Fibroblast of skin of right biceps (primary cell): ENCODE results near the gene ECSIT.
A peak's percentile ranks its signal among the peaks of the same experiment; 100 is the strongest.

Experiments used
- DNase-seq: peaks from one replicate; pipeline ENCODE4 v3.0.0-alpha.2; 2013

Gene ECSIT

DNA sequence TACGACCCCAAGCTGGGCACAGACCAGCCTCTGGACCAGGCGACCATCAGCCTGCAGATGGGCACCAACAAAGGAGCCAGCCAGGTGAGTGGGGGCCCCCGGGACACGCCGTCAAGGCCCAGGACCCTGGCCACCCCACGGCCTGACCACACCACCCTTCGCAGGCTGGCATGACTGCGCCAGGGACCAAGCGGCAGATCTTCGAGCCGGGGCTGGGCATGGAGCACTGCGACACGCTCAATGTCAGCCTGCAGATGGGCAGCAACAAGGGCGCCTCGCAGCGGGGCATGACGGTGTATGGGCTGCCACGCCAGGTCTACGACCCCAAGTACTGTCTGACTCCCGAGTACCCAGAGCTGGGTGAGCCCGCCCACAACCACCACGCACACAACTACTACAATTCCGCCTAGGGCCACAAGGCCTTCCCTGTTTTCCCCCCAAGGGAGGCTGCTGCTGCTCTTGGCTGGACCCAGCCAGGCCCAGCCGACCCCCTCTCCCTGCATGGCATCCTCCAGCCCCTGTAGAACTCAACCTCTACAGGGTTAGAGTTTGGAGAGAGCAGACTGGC is 20.5 kb upstream of the ECSIT start:
- DNase-seq = no peak

- DNase-seq = no peak
These were observed 19.2 kb upstream of the ECSIT start for GRCh38 chr19:11547929-11548700.

DNA sequence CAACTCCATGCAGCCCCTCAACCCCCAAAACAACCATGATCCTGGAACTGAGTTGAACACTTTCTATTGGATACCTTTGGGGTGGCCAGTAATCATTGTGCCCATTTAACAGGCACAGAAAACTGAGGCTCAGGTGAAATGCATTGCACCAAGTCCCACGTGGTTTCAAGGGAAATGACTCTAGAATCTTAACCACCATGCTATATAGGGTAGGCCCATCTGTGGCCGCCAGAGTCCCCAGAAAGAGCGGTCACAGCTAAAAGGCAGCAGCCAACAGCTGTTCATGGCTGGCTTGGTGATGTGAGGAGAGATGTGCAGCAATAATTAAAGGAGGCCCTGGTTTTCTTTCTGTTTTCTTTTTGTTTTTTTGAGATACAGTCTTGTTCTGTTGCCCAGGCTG is 12.3 kb upstream of the ECSIT start:
- no peak for DNase-seq

GRCh38 chr19:11540645-11541044 is 11.7 kb upstream of the ECSIT start:
- peak; percentile 10 for DNase-seq

GRCh38 chr19:11539495-11540365 is 10.8 kb upstream of the ECSIT start:
- DNase-seq = peak; percentile 83

DNA sequence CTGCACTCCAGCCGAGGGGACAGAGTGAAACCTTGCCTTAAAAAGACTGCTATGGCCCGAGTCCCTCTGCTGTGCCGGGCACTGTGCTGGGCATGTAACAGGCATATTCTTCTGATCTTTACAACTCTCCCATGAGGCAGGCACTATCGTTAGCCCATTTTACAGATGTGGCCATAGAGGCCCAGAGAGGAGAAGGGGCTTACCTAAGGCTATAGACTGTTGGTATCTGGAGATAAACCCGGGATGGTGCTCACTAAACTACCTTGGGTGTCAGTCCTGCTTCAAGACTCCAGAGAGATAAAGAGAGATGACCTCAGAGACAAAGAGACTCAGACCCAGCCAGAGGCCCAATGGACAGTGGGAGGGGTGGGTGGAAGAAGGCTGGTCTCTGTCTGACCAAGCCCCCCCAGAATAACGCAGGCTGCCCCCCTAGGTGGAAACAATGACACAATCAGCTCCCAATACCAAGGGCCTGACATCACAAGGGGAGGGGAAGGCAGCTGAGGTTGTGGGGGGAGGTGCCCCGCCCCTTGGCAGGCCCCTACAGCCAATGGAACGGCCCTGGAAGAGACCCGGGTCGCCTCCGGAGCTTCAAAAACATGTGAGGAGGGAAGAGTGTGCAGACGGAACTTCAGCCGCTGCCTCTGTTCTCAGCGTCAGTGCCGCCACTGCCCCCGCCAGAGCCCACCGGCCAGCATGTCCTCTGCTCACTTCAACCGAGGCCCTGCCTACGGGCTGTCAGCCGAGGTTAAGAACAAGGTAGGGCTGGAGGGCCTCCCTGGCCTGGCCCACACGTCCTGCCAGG is 9.5 kb upstream of the ECSIT start, which contains the start of gene CNN1:
Gene CNN1 (plus strand): TSS at position 620 of the 805 bp plus-strand sequence. CDS start 77 bp downstream, at position 697.
- peak; percentile 96 for DNase-seq

DNA sequence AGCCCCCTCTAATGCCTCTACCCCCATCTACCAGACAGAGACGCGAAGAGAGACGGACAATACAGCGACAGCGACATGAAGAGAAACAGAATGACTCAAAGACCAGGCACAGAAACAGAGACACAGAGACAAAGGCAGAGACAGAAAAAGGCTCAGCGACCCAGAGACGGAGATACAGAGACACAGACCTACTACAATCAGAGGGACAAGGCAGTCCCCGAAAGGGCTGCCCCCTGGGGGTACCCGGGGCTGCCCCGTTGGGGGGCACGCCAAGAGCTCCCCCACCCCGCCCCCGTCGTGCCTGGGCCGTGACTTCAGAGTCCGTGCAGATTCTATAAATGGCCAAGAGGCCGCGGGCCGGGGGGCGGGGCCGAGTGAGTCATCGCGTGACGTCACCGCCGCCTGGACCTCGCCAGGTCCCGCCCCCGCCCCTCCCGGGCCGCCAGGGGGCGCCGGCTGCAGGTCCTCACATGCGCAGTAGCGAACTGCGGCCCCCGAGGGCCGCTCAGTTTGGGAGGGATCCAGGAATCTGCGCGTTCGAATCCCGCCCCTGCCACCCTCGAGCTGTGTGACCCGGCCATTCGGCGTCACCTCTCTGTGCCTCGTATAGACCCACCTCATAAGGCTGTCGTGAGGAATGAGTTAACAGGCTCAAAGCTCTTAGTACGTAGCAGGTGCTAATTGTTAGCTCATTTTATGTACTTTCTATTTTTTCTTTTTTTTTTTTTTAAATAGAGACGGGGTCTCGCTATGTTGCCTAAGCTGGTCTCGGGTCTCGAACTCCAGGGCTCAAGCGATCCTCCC is 7.1 kb upstream of the ECSIT start:
- peak; percentile 91 for DNase-seq

DNA sequence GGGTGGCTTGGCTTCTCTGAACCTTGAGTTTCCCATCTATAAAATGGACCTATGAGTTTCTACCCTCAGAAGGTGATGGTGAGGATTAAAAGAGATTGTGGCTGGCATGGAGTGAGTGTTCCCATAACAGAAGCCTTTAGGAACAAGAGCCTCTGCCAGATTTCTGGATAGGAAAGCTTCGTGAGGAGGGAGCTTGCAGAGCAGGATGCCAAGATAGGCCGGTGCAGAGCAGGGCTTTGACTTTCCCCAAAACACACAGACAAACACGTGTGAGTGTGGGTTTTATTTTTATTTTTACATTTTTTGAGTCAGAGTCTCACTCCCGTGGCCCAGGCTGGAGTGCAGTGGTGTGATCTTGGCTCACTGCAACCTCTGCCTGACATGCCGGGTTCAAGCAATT is 6.0 kb upstream of the ECSIT start:
- peak; percentile 31 for DNase-seq

- DNase-seq = no peak
These were observed 5.6 kb upstream of the ECSIT start for GRCh38 chr19:11534538-11534937.

- DNase-seq = peak; percentile 81
These were observed 1.5 kb upstream of the ECSIT start for GRCh38 chr19:11530432-11530831.

- no peak for DNase-seq
These were observed 9.8 kb downstream of the ECSIT start for GRCh38 chr19:11519138-11519537.

- no peak for DNase-seq
These were observed 15.0 kb downstream of the ECSIT start for GRCh38 chr19:11513946-11514345.

DNA sequence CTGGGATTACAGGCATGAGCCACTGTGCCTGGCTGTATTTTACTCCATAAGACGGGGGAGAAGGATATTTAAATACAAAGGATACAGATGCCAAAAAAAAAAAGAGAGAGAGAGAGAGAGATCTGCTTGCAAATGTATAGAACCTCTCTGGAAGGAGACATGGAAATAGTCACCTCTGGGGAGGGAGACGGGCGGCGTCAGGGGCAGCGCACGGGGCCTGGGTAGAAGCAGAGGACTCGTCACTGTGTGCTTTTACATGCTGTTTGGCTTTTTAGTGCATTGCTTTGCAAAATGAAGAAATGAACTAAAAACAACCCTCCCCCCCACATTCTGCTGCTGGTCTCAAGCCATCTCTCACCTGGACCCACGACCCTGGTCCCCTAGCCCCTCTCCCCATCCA is 18.5 kb downstream of the ECSIT start:
- DNase-seq = no peak

GRCh38 chr19:11507370-11508078 is 21.4 kb downstream of the ECSIT start:
- DNase-seq = no peak

DNA sequence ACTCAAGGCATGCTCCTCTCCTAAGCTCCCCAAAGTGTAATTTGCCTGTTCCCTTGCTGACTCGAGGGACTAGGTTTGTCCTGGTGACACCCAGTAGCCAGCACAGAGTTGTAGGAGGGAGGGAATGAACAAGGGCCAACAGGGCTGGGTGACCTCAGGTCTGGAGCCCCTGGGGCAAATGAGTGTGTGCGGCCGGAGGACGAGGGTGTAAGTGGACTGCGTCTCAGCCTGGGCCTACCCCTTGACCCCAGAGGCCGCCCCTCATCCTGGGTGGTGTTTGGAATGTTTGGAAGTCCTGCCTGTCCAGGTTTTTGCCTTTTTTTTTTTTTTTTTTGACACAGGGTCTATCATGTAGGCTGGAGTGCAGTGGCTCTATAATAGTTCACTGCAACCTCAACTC is 22.0 kb downstream of the ECSIT start:
- no peak for DNase-seq

DNA sequence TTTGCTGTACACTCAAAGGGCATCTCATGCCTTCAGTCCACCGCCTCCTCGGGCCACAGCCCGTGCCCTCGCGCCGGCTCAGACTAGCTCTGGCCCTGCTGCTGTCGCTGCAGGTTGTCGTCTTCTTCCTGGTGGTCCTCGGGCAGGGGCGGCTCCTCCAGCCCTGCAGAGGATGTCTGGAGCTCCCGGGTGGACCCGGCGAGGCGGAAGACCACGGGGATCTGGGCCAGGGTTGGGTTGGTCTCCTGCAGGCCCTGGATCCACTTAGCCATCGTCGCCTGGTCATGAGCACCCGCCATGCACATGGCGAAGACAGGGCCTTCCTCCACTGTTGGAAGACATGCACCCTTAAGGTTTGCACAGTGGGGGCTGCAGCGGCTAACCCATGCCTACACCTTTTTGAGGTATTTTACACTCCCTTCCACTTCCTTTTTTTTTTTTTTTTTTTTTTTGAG is 22.8 kb downstream of the ECSIT start:
- no peak for DNase-seq

DNA sequence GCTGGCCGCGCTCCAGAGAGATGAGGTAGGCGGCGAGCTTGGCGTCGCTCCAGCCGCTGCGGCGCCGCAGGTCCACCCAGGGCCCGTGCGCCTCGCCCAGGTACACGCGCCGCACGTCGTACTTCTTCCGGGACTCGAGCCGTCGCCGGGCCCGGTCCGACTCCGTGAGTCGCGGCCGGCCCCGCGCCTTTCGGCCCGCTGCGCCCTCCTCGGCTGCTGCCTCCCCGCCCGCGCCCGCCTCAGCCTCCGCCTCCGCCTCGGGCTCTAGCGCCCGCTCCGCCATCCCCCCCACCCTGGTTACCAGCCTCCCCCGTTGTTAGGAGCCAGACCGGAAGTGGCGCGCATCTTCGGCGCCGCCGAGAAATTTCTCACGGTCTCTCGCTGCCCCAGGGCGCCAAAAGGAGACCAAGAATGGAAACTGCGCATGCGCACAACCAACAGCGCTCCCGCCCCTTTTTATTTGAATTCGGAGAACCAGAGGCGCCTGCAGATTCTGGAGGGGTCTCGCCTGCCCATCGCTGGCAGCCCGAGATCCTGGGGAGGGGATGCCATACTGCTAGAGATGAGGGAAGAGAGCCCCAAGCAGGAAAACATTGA is 23.3 kb downstream of the ECSIT start, which contains the start of gene ZNF653:
Gene ZNF653 (minus strand): TSS at position 336 of the 597 bp plus-strand sequence. CDS start 53 bp downstream, at position 283.
- DNase-seq = peak; percentile 96

- peak; percentile 95 for DNase-seq
These were observed 23.9 kb downstream of the ECSIT start for GRCh38 chr19:11505032-11505503.

GRCh38 chr19:11504502-11505031 is 24.4 kb downstream of the ECSIT start:
- DNase-seq = no peak

GRCh38 chr19:11499890-11500420 is 29.0 kb downstream of the ECSIT start:
- DNase-seq = no peak
